Nephron (organoid): ENCODE measurements around the gene NRF1.

Experiments used
- H3K27ac Mint-ChIP-seq, 3 experiments: 2 replicates each; pipeline ENCODE4 v1.8.0; 2020; ENCODE audit warnings: mixed read lengths in 3 of 3, mild to moderate bottlenecking in 2 of 3, moderate library complexity in 1 of 3
- H3K27me3 Mint-ChIP-seq: 2 replicates; pipeline ENCODE4 v1.8.0; 2021; ENCODE audit warnings: low read depth, mild to moderate bottlenecking, moderate library complexity, mixed read lengths
- H3K36me3 Mint-ChIP-seq: 2 replicates; pipeline ENCODE4 v1.8.0; 2020; ENCODE audit warnings: low read depth, mixed read lengths
- H3K4me1 Mint-ChIP-seq: 2 replicates; pipeline ENCODE4 v1.8.0; 2020; ENCODE audit warnings: mixed read lengths
- H3K4me3 Mint-ChIP-seq, 3 experiments: 2 replicates each; pipeline ENCODE4 v1.8.0; 2020; ENCODE audit warnings: mild to moderate bottlenecking in 3 of 3, mixed read lengths in 3 of 3, moderate library complexity in 2 of 3
- H3K9me3 Mint-ChIP-seq: 2 replicates; pipeline ENCODE4 v1.8.0; 2020; ENCODE audit warnings: mixed read lengths
- TF ChIP-seq, protein P1 (sequence below), 3 experiments: fragments of 200-600 bp; sonication (generic); IDR thresholded peaks; one replicate each; pipeline ENCODE4 v1.5.0; 2021; ENCODE audit warnings: antibody characterized with exemption in 3 of 3; ENCODE audit not compliant: unreplicated experiment in 3 of 3

The NRF1 gene

DNA sequence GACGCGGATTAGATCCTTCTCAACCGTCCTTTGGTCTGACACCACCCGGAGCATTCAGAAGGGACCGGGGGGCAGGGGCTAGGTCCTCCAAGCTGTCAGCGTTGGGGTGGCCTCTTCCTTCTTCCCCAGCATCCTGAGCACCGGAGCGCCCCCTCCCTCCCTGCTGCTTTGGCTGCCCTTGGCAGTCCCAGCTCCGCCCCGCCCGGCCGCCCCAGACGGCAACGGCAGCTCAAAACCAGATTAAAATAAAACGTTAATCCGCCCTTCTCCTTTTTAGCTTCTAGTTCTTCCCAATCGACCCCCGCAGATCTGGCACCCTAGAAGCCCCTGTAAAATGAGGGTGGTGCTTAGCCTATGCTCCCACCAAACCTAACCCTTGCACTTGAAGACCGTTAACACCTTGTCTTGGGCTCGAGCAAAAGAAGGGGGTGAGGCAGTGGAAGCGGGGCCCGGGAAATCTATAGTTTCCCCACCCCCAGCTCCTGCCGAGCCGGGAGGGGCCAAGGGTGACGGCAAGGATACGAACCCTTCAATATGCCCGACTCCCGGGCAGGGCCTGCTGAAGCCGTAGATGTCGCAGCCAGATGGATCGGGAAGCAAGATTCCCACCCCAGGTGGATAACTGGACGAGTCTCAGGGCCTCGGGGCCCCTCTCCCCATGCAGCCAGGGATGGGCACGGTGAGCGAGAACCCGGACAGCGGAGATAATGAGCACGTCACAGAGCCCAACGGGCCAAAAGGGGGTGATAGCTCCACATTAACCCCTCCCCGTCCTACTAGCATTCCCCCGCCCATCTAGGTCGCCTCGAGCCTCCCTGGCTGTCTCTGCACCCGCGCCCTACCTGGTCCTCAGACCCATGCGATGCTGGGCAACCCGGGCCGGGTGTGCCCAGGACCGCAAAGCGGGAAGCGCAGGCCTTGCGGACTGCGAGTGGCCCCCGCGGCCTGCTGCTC, 169.7 kb downstream of the NRF1 start:
- TF ChIP-seq, protein P1, sequence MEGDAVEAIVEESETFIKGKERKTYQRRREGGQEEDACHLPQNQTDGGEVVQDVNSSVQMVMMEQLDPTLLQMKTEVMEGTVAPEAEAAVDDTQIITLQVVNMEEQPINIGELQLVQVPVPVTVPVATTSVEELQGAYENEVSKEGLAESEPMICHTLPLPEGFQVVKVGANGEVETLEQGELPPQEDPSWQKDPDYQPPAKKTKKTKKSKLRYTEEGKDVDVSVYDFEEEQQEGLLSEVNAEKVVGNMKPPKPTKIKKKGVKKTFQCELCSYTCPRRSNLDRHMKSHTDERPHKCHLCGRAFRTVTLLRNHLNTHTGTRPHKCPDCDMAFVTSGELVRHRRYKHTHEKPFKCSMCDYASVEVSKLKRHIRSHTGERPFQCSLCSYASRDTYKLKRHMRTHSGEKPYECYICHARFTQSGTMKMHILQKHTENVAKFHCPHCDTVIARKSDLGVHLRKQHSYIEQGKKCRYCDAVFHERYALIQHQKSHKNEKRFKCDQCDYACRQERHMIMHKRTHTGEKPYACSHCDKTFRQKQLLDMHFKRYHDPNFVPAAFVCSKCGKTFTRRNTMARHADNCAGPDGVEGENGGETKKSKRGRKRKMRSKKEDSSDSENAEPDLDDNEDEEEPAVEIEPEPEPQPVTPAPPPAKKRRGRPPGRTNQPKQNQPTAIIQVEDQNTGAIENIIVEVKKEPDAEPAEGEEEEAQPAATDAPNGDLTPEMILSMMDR (IDR thresholded peaks at IDR 0.05; ENCODE audit: unreplicated experiment in 3 of 3) = no peak
- no peaks in the 10 kb centered on the region for H3K9me3 Mint-ChIP-seq
- no peak overlapping the region for H3K27ac Mint-ChIP-seq
- H3K27me3 Mint-ChIP-seq = peaks cover 89% of the 10 kb centered on the region
- peaks cover 29% of the 10 kb centered on the region for H3K4me1 Mint-ChIP-seq
- no peaks in the 10 kb centered on the region for H3K36me3 Mint-ChIP-seq
- peak overlapping the region; percentile 76 to 83 (median 78) for H3K4me3 Mint-ChIP-seq

DNA sequence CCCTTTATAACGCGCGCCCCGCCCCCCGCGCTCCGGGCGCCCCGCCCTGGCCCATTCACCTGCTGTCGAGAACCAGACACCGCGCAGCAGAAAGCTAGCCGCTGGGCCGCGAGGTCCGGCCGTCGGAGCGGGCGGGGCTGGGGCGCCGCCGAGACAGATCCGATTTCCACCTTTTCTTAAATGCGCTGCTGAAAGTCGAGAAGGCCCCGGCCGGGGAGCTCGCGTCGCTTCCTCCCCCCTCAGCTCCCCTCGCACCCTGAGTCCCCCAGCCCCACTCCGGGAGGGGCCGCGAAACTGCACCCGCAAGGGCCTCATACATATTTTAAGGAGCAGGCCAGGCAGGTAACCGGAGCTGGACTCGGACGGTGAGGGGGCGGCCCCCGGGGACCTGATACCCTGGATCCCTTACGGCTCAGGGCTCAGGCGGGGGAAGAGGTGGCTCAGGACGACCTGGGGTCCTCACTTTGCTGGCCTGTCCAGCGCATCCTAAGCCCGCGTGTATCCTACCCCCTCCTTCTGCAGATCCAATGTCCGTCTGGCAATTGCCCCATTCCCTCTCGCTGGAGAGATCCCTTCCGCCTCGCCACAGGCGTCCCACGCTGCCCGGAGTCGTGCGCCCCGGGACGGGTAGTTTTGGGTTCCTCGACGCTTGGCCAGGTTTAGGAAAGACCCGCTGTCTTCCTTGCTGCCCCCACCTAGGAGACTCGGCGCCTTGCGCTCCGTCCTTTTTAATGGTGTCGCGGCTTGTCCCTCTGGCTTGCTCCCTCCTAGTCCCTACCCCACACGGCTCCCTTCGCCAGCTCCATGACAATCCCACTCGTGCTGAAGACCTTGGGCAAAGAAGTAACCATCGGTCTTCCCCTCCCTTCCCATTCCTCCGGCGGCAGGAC, 170.7 kb downstream of the NRF1 start:
- H3K9me3 Mint-ChIP-seq = no peaks in the 10 kb centered on the region
- H3K27ac Mint-ChIP-seq = no peak overlapping the region
- TF ChIP-seq, protein P1 (IDR thresholded peaks at IDR 0.05; ENCODE audit: unreplicated experiment in 3 of 3) = no peak
- no peaks in the 10 kb centered on the region for H3K36me3 Mint-ChIP-seq
- H3K27me3 Mint-ChIP-seq = peaks cover 89% of the 10 kb centered on the region
- peaks cover 29% of the 10 kb centered on the region for H3K4me1 Mint-ChIP-seq
- peak overlapping the region; percentile 17 to 62 (median 52) for H3K4me3 Mint-ChIP-seq

DNA sequence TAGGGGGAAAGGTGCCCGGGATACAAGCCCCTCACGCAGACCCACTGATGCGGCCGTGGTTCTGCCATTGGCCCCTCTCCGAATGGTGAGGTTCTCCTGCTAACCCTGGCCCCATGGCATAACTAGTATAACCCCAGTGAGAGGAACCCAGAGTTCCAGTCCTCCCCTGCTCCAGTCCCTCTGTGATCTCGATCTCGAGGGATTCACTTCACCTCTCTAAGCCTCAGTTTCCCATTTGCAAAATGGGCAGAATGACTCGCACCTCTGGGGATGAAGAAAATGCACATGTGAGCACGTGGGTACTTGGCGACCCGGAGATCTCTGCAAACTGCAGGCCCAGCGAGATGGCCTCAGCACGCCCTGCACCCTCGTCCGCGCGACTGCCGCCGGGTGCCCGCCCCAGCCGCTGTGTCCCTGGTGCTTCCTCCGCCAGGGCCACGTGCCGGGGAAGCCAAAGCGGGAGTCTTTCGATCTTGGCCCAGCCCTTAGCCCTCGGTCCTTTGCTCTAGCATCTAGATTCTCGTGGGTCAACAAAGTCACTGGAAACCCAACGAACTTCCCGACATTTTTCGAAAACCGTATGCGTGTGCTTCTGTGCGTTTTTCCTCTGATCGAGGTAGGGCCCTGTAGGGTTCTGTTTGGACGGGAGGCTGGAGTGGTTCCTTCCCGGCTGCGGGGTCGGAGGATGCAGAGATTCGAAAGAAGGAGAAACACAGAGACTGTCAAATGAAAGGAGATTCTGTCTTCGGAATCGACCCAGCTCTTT, 171.5 kb downstream of the NRF1 start:
- Mint-ChIP-seq H3K4me1 (peaks cover 29% of the 10 kb centered on the region), H3K27me3 (peaks cover 88% of the 10 kb centered on the region), H3K4me3 (peak overlapping the region; percentile 29 to 62 (median 52)), H3K9me3 (no peaks in the 10 kb centered on the region), H3K36me3 (no peaks in the 10 kb centered on the region), H3K27ac (no peak overlapping the region)
- TF ChIP-seq, protein P1 (IDR thresholded peaks at IDR 0.05; ENCODE audit: unreplicated experiment in 3 of 3) = no peak

DNA sequence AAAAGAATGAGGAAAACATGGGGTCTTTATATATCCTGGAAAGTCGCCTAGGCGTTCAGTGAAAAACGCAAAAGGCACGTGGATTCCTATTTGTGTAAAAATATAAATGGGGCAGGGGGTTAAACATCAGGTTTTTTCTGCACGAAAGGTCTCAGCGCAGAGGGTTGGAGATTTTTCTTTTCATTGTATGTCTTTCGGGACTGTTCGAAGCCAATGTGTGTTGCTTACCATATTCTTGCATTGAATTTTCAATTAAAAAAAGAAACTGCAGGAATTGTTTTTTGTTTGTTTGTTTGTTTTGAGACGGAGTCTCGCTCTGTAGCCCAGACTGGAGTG, 172.0 kb downstream of the NRF1 start:
- TF ChIP-seq, protein P1 (IDR thresholded peaks at IDR 0.05; ENCODE audit: unreplicated experiment in 3 of 3) = no peak
- no peaks in the 10 kb centered on the region for H3K9me3 Mint-ChIP-seq
- H3K36me3 Mint-ChIP-seq = no peaks in the 10 kb centered on the region
- no peak overlapping the region for H3K27ac Mint-ChIP-seq
- peak overlapping the region in 2 of 3 experiments; percentile 29 to 42 for H3K4me3 Mint-ChIP-seq
- H3K4me1 Mint-ChIP-seq = peaks cover 29% of the 10 kb centered on the region
- H3K27me3 Mint-ChIP-seq = peaks cover 85% of the 10 kb centered on the region

DNA sequence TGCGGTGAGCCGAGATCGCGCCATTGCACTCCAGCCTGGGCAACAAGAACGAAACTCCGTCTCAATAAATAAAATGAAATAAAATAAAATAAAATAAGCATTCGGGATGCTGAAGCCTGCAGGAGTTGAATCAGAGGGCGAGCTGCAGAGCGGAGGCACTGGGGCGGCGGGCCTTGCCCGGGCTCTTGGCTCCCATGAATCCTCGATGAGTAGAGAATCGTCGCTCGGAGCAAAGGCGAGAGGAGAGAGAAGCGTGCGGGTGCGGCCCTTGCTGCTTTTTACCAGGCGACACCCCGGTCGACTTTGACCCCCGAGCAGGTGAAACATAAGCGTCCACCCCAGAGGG, 172.9 kb downstream of the NRF1 start:
- Mint-ChIP-seq H3K4me1 (peaks cover 31% of the 10 kb centered on the region), H3K27me3 (peaks cover 86% of the 10 kb centered on the region), H3K9me3 (no peaks in the 10 kb centered on the region), H3K36me3 (no peaks in the 10 kb centered on the region), H3K4me3 (no peak overlapping the region), H3K27ac (no peak overlapping the region)
- TF ChIP-seq, protein P1 (IDR thresholded peaks at IDR 0.05; ENCODE audit: unreplicated experiment in 3 of 3) = no peak
